ENCODE results near the gene TRIM71. TPM values are rescaled to one million over a fixed set of nuclear protein-coding genes. Genes with fewer than 3 reads are reported as not detected.
A peak's percentile ranks its signal among the peaks of the same experiment; 100 is the strongest.

TRIM71 gene
- total and polyA plus RNA-seq, 2 of the 13 experiments (the other 11 are each of a cell fraction or from before 2014, with no cell fraction given) = 21.7 to 76.9 TPM

DNA sequence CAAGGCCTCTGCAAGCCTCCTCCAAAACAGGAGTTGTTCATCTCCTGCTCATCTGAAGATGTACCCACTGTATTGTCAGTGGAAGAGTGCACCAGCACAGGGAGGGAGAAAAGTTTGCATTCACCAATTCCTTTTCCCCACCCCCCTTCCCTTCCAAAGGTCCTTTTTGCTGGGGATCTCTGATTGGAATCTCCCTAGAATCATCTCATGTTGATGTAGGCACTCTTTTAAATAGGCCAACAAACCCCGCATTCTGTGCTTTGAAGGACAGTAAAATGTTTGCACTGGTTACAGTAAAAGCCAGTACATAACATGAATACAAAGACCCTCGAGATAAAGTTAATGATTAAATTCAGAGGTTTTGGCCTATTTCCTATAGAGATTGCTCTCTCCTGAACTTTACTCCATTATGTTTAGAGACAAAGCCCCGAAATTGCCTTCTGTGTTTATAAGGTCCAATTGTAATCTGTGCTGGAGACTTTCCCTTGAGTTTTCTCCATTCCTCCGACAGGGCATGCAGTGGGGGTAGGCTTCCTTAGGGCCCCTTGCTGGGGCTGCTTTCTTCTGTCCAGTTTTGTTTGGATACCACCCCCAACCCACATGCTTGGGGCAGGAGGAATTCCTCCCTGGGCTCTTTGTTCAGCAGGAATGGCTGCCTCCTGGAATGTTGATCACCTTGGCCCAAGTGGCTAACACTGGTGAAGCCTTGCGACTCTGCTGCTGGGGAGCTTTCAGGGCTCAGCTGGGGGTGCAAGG lies 22.5 kb downstream of the TRIM71 start (continued):
- TF ChIP-seq, protein P1, sequence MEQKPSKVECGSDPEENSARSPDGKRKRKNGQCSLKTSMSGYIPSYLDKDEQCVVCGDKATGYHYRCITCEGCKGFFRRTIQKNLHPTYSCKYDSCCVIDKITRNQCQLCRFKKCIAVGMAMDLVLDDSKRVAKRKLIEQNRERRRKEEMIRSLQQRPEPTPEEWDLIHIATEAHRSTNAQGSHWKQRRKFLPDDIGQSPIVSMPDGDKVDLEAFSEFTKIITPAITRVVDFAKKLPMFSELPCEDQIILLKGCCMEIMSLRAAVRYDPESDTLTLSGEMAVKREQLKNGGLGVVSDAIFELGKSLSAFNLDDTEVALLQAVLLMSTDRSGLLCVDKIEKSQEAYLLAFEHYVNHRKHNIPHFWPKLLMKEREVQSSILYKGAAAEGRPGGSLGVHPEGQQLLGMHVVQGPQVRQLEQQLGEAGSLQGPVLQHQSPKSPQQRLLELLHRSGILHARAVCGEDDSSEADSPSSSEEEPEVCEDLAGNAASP (CRISPR knock-in tag; IDR thresholded peaks at IDR 0.05; ENCODE audit: borderline replicate concordance) = no peak; the same call in 1 of the 2 replicates
- TF ChIP-seq PLRG1 (conservative IDR thresholded peaks at IDR 0.05) (no peak), U2AF2 (IDR thresholded peaks at IDR 0.05; ENCODE audit: low read depth, low read length) (no peak), ZSCAN31 (CRISPR knock-in tag; IDR thresholded peaks at IDR 0.05; ENCODE audit: low read depth) (0 out of 2 replicates have a peak, but pooled peaks have one; percentile 46), ZNF143 (CRISPR knock-in tag; IDR thresholded peaks at IDR 0.05) (no peak), YEATS4 (CRISPR knock-in tag; IDR thresholded peaks at IDR 0.05; ENCODE audit: borderline replicate concordance) (peak; percentile 19; the same call in 1 of the 2 replicates), ERF (CRISPR knock-in tag; IDR thresholded peaks at IDR 0.05) (no peak), NR2F2 (IDR thresholded peaks at IDR 0.05; ENCODE audit: borderline replicate concordance, low read depth) (peak; percentile 74), ZNF616 (CRISPR knock-in tag; IDR thresholded peaks at IDR 0.05; ENCODE audit: low read depth) (no peak), ZNF451 (CRISPR knock-in tag; IDR thresholded peaks at IDR 0.05) (no peak), GATAD2A (CRISPR knock-in tag; IDR thresholded peaks at IDR 0.05) (peak; percentile 87; the same call in 1 of the 2 replicates), SSRP1 (CRISPR knock-in tag; IDR thresholded peaks at IDR 0.05) (no peak; the same call in 1 of the 2 replicates), IRF2 (CRISPR knock-in tag; IDR thresholded peaks at IDR 0.05) (peak; percentile 26; the same call in 1 of the 2 replicates), ZNF562 (CRISPR knock-in tag; IDR thresholded peaks at IDR 0.05; ENCODE audit: borderline replicate concordance) (no peak), ZNF839 (CRISPR knock-in tag; IDR thresholded peaks at IDR 0.05; ENCODE audit: borderline replicate concordance) (no peak), KLF16 (CRISPR knock-in tag; IDR thresholded peaks at IDR 0.05) (peak in 1 of 2 experiments; percentile 43; a peak in 1 of 4 replicates), LCORL (IDR thresholded peaks at IDR 0.05) (0 out of 2 replicates have a peak, but pooled peaks have one; percentile 53), LCORL (CRISPR knock-in tag; IDR thresholded peaks at IDR 0.05) (peak; percentile 56; the same call in 1 of the 2 replicates), HNRNPL (IDR thresholded peaks at IDR 0.05; ENCODE audit: low read depth, low read length) (no peak), SRF (IDR thresholded peaks at IDR 0.05; ENCODE audit: low read depth, low read length) (no peak), ZNF274 (CRISPR knock-in tag; IDR thresholded peaks at IDR 0.05) (no peak), HNRNPLL (IDR thresholded peaks at IDR 0.05; ENCODE audit: low read depth, low read length, poor library complexity, severe bottlenecking) (no peak), ZNF577 (CRISPR knock-in tag; IDR thresholded peaks at IDR 0.05; ENCODE audit: borderline replicate concordance, low read depth) (no peak), ZMYM4 (CRISPR knock-in tag; IDR thresholded peaks at IDR 0.05) (no peak), ZNF383 (CRISPR knock-in tag; IDR thresholded peaks at IDR 0.05; ENCODE audit: borderline replicate concordance) (no peak), NFIC (IDR thresholded peaks at IDR 0.05; ENCODE audit: low read length) (peak; percentile 95)
- TF ChIP-seq, protein P2, sequence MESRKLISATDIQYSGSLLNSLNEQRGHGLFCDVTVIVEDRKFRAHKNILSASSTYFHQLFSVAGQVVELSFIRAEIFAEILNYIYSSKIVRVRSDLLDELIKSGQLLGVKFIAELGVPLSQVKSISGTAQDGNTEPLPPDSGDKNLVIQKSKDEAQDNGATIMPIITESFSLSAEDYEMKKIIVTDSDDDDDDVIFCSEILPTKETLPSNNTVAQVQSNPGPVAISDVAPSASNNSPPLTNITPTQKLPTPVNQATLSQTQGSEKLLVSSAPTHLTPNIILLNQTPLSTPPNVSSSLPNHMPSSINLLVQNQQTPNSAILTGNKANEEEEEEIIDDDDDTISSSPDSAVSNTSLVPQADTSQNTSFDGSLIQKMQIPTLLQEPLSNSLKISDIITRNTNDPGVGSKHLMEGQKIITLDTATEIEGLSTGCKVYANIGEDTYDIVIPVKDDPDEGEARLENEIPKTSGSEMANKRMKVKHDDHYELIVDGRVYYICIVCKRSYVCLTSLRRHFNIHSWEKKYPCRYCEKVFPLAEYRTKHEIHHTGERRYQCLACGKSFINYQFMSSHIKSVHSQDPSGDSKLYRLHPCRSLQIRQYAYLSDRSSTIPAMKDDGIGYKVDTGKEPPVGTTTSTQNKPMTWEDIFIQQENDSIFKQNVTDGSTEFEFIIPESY (CRISPR knock-in tag; IDR thresholded peaks at IDR 0.05) = peak; percentile 26; the same call in 1 of the 2 replicates
- TF ChIP-seq, protein P3, sequence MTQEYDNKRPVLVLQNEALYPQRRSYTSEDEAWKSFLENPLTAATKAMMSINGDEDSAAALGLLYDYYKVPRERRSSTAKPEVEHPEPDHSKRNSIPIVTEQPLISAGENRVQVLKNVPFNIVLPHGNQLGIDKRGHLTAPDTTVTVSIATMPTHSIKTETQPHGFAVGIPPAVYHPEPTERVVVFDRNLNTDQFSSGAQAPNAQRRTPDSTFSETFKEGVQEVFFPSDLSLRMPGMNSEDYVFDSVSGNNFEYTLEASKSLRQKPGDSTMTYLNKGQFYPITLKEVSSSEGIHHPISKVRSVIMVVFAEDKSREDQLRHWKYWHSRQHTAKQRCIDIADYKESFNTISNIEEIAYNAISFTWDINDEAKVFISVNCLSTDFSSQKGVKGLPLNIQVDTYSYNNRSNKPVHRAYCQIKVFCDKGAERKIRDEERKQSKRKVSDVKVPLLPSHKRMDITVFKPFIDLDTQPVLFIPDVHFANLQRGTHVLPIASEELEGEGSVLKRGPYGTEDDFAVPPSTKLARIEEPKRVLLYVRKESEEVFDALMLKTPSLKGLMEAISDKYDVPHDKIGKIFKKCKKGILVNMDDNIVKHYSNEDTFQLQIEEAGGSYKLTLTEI (CRISPR knock-in tag; conservative IDR thresholded peaks at IDR 0.05) = no peak

Data from HepG2 (cell line).